ENCODE data around the gene CXCL12.
A peak's percentile ranks its signal among the peaks of the same experiment; 100 is the strongest.

Gene CXCL12

GRCh38 chr10:44373341-44373995 lies 11.4 kb downstream of the CXCL12 start:
- no peak overlapping the region for H3K4me3 ChIP-seq (replicated peaks; ENCODE audit: low read depth, low read length)
- no peak for DNase-seq (ENCODE audit: low read depth)
- TF ChIP-seq CTCF (IDR thresholded peaks at IDR 0.05; ENCODE audit: low read length, missing control alignments): no peak

GRCh38 chr10:44372181-44372580 lies 12.7 kb downstream of the CXCL12 start:
- TF ChIP-seq CTCF (IDR thresholded peaks at IDR 0.05; ENCODE audit: low read length, missing control alignments): no peak
- H3K4me3 ChIP-seq (replicated peaks; ENCODE audit: low read depth, low read length): no peak overlapping the region
- no peak for DNase-seq (ENCODE audit: low read depth)

- DNase-seq (ENCODE audit: low read depth): no peak
- no peak overlapping the region for H3K4me3 ChIP-seq (replicated peaks; ENCODE audit: low read depth, low read length)
- peak; percentile 19 for TF ChIP-seq CTCF (IDR thresholded peaks at IDR 0.05; ENCODE audit: low read length, missing control alignments)
These were observed 14.1 kb downstream of the CXCL12 start for GRCh38 chr10:44370731-44371248.

- TF ChIP-seq CTCF (IDR thresholded peaks at IDR 0.05; ENCODE audit: low read length, missing control alignments): no peak
- no peak for DNase-seq (ENCODE audit: low read depth)
- no peak overlapping the region for H3K4me3 ChIP-seq (replicated peaks; ENCODE audit: low read depth, low read length)
These were observed 15.0 kb downstream of the CXCL12 start for GRCh38 chr10:44369854-44370253.

GRCh38 chr10:44369296-44369695 lies 15.6 kb downstream of the CXCL12 start:
- DNase-seq (ENCODE audit: low read depth): peak; percentile 33

GRCh38 chr10:44368637-44369036 lies 16.3 kb downstream of the CXCL12 start:
- no peak for TF ChIP-seq CTCF (IDR thresholded peaks at IDR 0.05; ENCODE audit: low read length, missing control alignments)
- no peak overlapping the region for H3K4me3 ChIP-seq (replicated peaks; ENCODE audit: low read depth, low read length)
- no peak for DNase-seq (ENCODE audit: low read depth)

More at GRCh38 chr10:44369296-44369695, 15.6 kb downstream of the CXCL12 start:
- no peak overlapping the region for H3K4me3 ChIP-seq (replicated peaks; ENCODE audit: low read depth, low read length)
- no peak for TF ChIP-seq CTCF (IDR thresholded peaks at IDR 0.05; ENCODE audit: low read length, missing control alignments)

Measured in fibroblast of pulmonary artery (primary cell).